Measurements from ENCODE around the gene DESI2.

The DESI2 gene

GRCh38 chr1:244652623-244653438 lies at the start of gene DESI2 (continued):
- TF ChIP-seq ZNF510 (tag by site-specific recombination; IDR thresholded peaks at IDR 0.05; ENCODE audit: insufficient replicate concordance) (no peak), OVOL3 (tag by site-specific recombination; IDR thresholded peaks at IDR 0.05) (no peak), YY1 (tag by site-specific recombination; IDR thresholded peaks at IDR 0.05) (peak; percentile 94), SALL2 (tag by site-specific recombination; IDR thresholded peaks at IDR 0.05; ENCODE audit: borderline replicate concordance) (no peak), ZSCAN30 (tag by site-specific recombination; IDR thresholded peaks at IDR 0.05) (peak; percentile 98), SP3 (tag by site-specific recombination; IDR thresholded peaks at IDR 0.05) (peak; percentile 99), ZNF692 (tag by site-specific recombination; IDR thresholded peaks at IDR 0.05) (peak; percentile 66), ZNF223 (tag by site-specific recombination; IDR thresholded peaks at IDR 0.05) (no peak), ELK4 (IDR thresholded peaks at IDR 0.05; ENCODE audit: borderline replicate concordance, low read depth, low read length) (no peak; the same call in 1 of the 2 replicates), ZNF610 (tag by site-specific recombination; IDR thresholded peaks at IDR 0.05; ENCODE audit: borderline replicate concordance) (peak; percentile 70; the same call in 1 of the 2 replicates), ZNF175 (tag by site-specific recombination; IDR thresholded peaks at IDR 0.05) (no peak), ZNF174 (tag by site-specific recombination; IDR thresholded peaks at IDR 0.05) (no peak), ZFP41 (tag by site-specific recombination; IDR thresholded peaks at IDR 0.05; ENCODE audit: borderline replicate concordance) (no peak), KLF16 (tag by site-specific recombination; IDR thresholded peaks at IDR 0.05) (peak; percentile 60; the same call in 1 of the 2 replicates), HOXA7 (CRISPR knock-in tag; IDR thresholded peaks at IDR 0.05; ENCODE audit: borderline replicate concordance) (no peak), HIC1 (tag by site-specific recombination; IDR thresholded peaks at IDR 0.05) (no peak), ZNF398 (tag by site-specific recombination; IDR thresholded peaks at IDR 0.05) (peak; percentile 45; the same call in 1 of the 2 replicates), ZNF654 (tag by site-specific recombination; IDR thresholded peaks at IDR 0.05; ENCODE audit: low read depth) (no peak), ZNF19 (tag by site-specific recombination; IDR thresholded peaks at IDR 0.05; ENCODE audit: low read depth) (no peak), RBAK (tag by site-specific recombination; IDR thresholded peaks at IDR 0.05) (no peak), ZNF660 (tag by site-specific recombination; IDR thresholded peaks at IDR 0.05) (peak; percentile 97), ZNF596 (tag by site-specific recombination; IDR thresholded peaks at IDR 0.05) (no peak), PRDM10 (tag by site-specific recombination; IDR thresholded peaks at IDR 0.05) (peak; percentile 64), ZNF24 (tag by site-specific recombination; IDR thresholded peaks at IDR 0.05) (peak; percentile 17; the same call in 1 of the 2 replicates), ZNF600 (tag by site-specific recombination; IDR thresholded peaks at IDR 0.05) (peak; percentile 33; the same call in 1 of the 2 replicates)

All from HEK293 (cell line).